Endometrial microvascular endothelial cells (primary cell): ENCODE results near the gene DNAJC22. TPM values are rescaled to one million over a fixed set of nuclear protein-coding genes. Genes with fewer than 3 reads are reported as not detected.
"Not testable (repeated sequence)": the region's sequence is repeated elsewhere in the genome, so short reads cannot be mapped to it uniquely, and the experiment has no call there.

ENCODE experiments used
- in situ Hi-C: cut with HindIII; loops from 2 replicates; pipeline ENCODE4 v1.10.0; 2017; ENCODE audit warnings: low sequenced_read_pairs, low pct_unique_long_range_greater_than_20kb; ENCODE audit errors: inconsistent ontology term
- total RNA-seq: library from RNA; depleted of rRNA; stranded (reverse); fragments of >200 nt; gene quantifications from one replicate; pipeline ENCODE4 v1.2.3, GENCODE V29; 2015; ENCODE audit errors: inconsistent ontology term

The DNAJC22 gene
- total RNA-seq, 1 donor from 2014 or later = 1.1 TPM

- in situ Hi-C loops = no loop called here
Measured at GRCh38 chr12:49330032-49330619, 16.6 kb upstream of the DNAJC22 start.

GRCh38 chr12:49330631-49331379 lies 15.9 kb upstream of the DNAJC22 start:
- in situ Hi-C loops = no loop called here

- in situ Hi-C loops = no loop called here
Measured at GRCh38 chr12:49331380-49332222, 15.1 kb upstream of the DNAJC22 start.

GRCh38 chr12:49332441-49332861 lies 14.2 kb upstream of the DNAJC22 start:
- in situ Hi-C loops = no loop called here

- in situ Hi-C loops = no loop called here
Measured at GRCh38 chr12:49332891-49333371, 13.8 kb upstream of the DNAJC22 start.

- in situ Hi-C loops = not testable (repeated sequence)
Measured at GRCh38 chr12:49333778-49334177, 12.9 kb upstream of the DNAJC22 start.

- in situ Hi-C loops = no loop called here
Measured at GRCh38 chr12:49334226-49334625, 12.5 kb upstream of the DNAJC22 start.

GRCh38 chr12:49334681-49335080 lies 12.0 kb upstream of the DNAJC22 start:
- in situ Hi-C loops = no loop called here

- in situ Hi-C loops = no loop called here
Measured at GRCh38 chr12:49335118-49335954, 11.4 kb upstream of the DNAJC22 start.

- in situ Hi-C loops = no loop called here
Measured at GRCh38 chr12:49335955-49336644, 10.6 kb upstream of the DNAJC22 start.

GRCh38 chr12:49336645-49337584 lies 9.8 kb upstream of the DNAJC22 start, which contains the start of gene C1QL4:
C1QL4 (minus strand) TSS chr12:49337188; CDS start chr12:49336477, 711 bp downstream.
- in situ Hi-C loops = no loop called here

GRCh38 chr12:49338830-49339463 lies 7.7 kb upstream of the DNAJC22 start:
- in situ Hi-C loops = no loop called here

GRCh38 chr12:49339464-49339861 lies 7.2 kb upstream of the DNAJC22 start:
- in situ Hi-C loops = no loop called here

- in situ Hi-C loops = no loop called here
Measured at GRCh38 chr12:49340095-49340870, 6.4 kb upstream of the DNAJC22 start.

GRCh38 chr12:49340971-49341776 lies 5.5 kb upstream of the DNAJC22 start:
- in situ Hi-C loops = no loop called here
